ENCODE measurements around the gene LRRC1. TPM values are rescaled to one million over a fixed set of nuclear protein-coding genes. Genes with fewer than 3 reads are reported as not detected.

The LRRC1 gene
- polyA plus RNA-seq, 1 donor (not counting 4 experiments of a cell fraction or from before 2014, with no cell fraction given), result 19.7 TPM

DNA sequence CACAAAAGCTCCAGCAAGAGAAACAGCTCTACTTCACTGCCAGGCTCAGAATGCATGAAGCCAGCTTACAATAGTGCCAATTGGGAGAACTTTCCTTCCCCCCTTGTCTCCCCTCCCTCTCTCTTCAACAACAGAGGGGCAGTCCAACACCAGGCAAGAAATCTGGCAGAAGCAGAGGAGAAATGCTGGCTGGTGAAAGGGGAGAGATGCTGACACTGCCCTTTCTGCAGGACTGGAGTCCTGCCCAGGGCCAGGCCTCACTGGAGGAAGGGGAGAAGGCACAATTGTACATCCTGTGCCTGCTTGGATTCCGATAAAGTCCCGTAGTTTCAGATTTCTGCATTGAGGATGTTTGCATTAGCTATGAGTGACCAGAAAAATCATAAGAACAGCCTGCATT, 148.6 kb downstream of the LRRC1 start:
- dilution Hi-C loops (cut with MboI; ENCODE audit: extremely low pct_ligation_motif_present, low sequenced_read_pairs), result no loop called here
- H3K9me3 ChIP-seq (ENCODE audit: control insufficient read depth, low read depth, low read length), result no peaks in the 10 kb centered on the region
- H3K27me3 ChIP-seq (ENCODE audit: control insufficient read depth, extremely low read depth, insufficient read depth, low read length), result no peaks in the 10 kb centered on the region
- TF ChIP-seq, protein P1, sequence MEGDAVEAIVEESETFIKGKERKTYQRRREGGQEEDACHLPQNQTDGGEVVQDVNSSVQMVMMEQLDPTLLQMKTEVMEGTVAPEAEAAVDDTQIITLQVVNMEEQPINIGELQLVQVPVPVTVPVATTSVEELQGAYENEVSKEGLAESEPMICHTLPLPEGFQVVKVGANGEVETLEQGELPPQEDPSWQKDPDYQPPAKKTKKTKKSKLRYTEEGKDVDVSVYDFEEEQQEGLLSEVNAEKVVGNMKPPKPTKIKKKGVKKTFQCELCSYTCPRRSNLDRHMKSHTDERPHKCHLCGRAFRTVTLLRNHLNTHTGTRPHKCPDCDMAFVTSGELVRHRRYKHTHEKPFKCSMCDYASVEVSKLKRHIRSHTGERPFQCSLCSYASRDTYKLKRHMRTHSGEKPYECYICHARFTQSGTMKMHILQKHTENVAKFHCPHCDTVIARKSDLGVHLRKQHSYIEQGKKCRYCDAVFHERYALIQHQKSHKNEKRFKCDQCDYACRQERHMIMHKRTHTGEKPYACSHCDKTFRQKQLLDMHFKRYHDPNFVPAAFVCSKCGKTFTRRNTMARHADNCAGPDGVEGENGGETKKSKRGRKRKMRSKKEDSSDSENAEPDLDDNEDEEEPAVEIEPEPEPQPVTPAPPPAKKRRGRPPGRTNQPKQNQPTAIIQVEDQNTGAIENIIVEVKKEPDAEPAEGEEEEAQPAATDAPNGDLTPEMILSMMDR (optimal IDR thresholded peaks at IDR 0.05 in 1 of 3, IDR thresholded peaks at IDR 0.05 in 1 of 3, conservative IDR thresholded peaks at IDR 0.05 in 1 of 3; ENCODE audit: extremely low read depth in 1 of 3, insufficient read depth in 2 of 3, low read length in 3 of 3), result no peak
- no peak for TF ChIP-seq EZH2 (IDR thresholded peaks at IDR 0.05; ENCODE audit: low read length)
- no peak overlapping the region for H3K27ac ChIP-seq (ENCODE audit: control insufficient read depth, insufficient read depth, low read length)
- FAIRE-seq (no peak), DNase-seq (ENCODE audit: low read depth, low spot score) (no peak)
- H3K9me1 ChIP-seq (ENCODE audit: control insufficient read depth, extremely low read depth, insufficient read depth, low read length), result no peaks in the 10 kb centered on the region
- H3K4me1 ChIP-seq (ENCODE audit: control insufficient read depth, extremely low read depth, insufficient read depth, low read length), result no peaks in the 10 kb centered on the region
- H3K9ac ChIP-seq (ENCODE audit: control insufficient read depth, extremely low read depth, insufficient read depth, low read length), result no peak overlapping the region
- no peak overlapping the region for H3K4me2 ChIP-seq (ENCODE audit: control insufficient read depth, extremely low read depth, insufficient read depth, low read depth, low read length)
- H4K20me1 ChIP-seq (ENCODE audit: control insufficient read depth, extremely low read depth, insufficient read depth, low read length), result no peaks in the 10 kb centered on the region
- no peak overlapping the region for H3K4me3 ChIP-seq (ENCODE audit: control insufficient read depth in 2 of 3, extremely low read depth in 1 of 3, insufficient read depth in 2 of 3, low read depth in 1 of 3, low read length in 3 of 3)
- no peaks in the 10 kb centered on the region for H3K79me2 ChIP-seq (ENCODE audit: control insufficient read depth, insufficient read depth, low read length)
- H2AFZ ChIP-seq (ENCODE audit: control insufficient read depth, low read length), result no peak overlapping the region
- H3K36me3 ChIP-seq (ENCODE audit: control insufficient read depth in 2 of 2, extremely low read depth in 1 of 2, insufficient read depth in 2 of 2, low read length in 2 of 2), result no peaks in the 10 kb centered on the region

DNA sequence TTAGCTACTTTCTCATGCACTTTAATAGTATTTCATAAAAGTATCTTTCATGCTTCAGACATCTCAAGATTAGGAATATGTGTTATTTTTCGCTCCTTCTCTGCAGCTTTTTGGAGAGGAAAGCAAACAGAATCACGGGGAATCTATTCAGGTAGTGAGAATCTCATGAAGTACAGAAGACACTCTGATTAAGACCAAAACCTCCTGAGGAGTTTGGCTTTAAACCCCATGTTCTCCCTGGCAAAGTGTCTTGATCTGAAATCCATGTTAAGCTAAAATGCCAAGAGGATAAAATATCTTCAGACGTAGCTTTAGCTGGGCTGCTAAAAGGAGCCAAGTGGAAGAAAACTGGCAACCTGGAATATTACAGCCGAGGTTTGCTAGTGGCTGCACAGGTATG, 149.3 kb downstream of the LRRC1 start:
- Histone ChIP-seq H2AFZ (ENCODE audit: control insufficient read depth, low read length) (no peak overlapping the region), H3K36me3 (ENCODE audit: control insufficient read depth in 2 of 2, extremely low read depth in 1 of 2, insufficient read depth in 2 of 2, low read length in 2 of 2) (no peaks in the 10 kb centered on the region), H3K4me3 (ENCODE audit: control insufficient read depth in 2 of 3, extremely low read depth in 1 of 3, insufficient read depth in 2 of 3, low read depth in 1 of 3, low read length in 3 of 3) (no peak overlapping the region), H3K9me3 (ENCODE audit: control insufficient read depth, low read depth, low read length) (no peaks in the 10 kb centered on the region), H3K9me1 (ENCODE audit: control insufficient read depth, extremely low read depth, insufficient read depth, low read length) (no peaks in the 10 kb centered on the region), H3K4me2 (ENCODE audit: control insufficient read depth, extremely low read depth, insufficient read depth, low read depth, low read length) (no peak overlapping the region), H4K20me1 (ENCODE audit: control insufficient read depth, extremely low read depth, insufficient read depth, low read length) (no peaks in the 10 kb centered on the region), H3K27ac (ENCODE audit: control insufficient read depth, insufficient read depth, low read length) (no peak overlapping the region), H3K79me2 (ENCODE audit: control insufficient read depth, insufficient read depth, low read length) (no peaks in the 10 kb centered on the region), H3K9ac (ENCODE audit: control insufficient read depth, extremely low read depth, insufficient read depth, low read length) (no peak overlapping the region), H3K4me1 (ENCODE audit: control insufficient read depth, extremely low read depth, insufficient read depth, low read length) (no peaks in the 10 kb centered on the region), H3K27me3 (ENCODE audit: control insufficient read depth, extremely low read depth, insufficient read depth, low read length) (no peaks in the 10 kb centered on the region)
- FAIRE-seq (no peak), DNase-seq (ENCODE audit: low read depth, low spot score) (no peak)
- dilution Hi-C loops (cut with MboI; ENCODE audit: extremely low pct_ligation_motif_present, low sequenced_read_pairs), result no loop called here
- TF ChIP-seq, protein P1 (optimal IDR thresholded peaks at IDR 0.05 in 1 of 3, IDR thresholded peaks at IDR 0.05 in 1 of 3, conservative IDR thresholded peaks at IDR 0.05 in 1 of 3; ENCODE audit: extremely low read depth in 1 of 3, insufficient read depth in 2 of 3, low read length in 3 of 3), result no peak
- no peak for TF ChIP-seq EZH2 (IDR thresholded peaks at IDR 0.05; ENCODE audit: low read length)

Data from keratinocyte (primary cell).